Heart right ventricle (tissue), 16 donors: ENCODE data around the gene CRYBG1. TPM values are rescaled to one million over a fixed set of nuclear protein-coding genes. Genes with fewer than 3 reads are reported as not detected.

Experiments used
- ATAC-seq, 8 donors: fragments of 200-7000 bp; cut with Tn5 transposase; one replicate each; pipeline ENCODE4 v1.9.1; 2020; ENCODE audit warnings: mild to moderate bottlenecking in 8 of 8, moderate library complexity in 8 of 8, moderate number of reproducible peaks in 1 of 8
- DNase-seq, 2 donors: peaks; one replicate each; pipeline ENCODE4 v3.0.0-alpha.2; 2020
- H3K27ac ChIP-seq, 10 donors: fragments of 200-600 bp; sonication (generic) in 2 of 10; one replicate each; pipeline versions ENCODE4 v1.5.0 to v1.8.0; 2020 to 2022; ENCODE audit warnings: mild to moderate bottlenecking in 3 of 10
- H3K27me3 ChIP-seq, 7 donors: fragments of 200-600 bp; one replicate each; pipeline ENCODE4 v1.8.0; 2021 to 2022; ENCODE audit warnings: mild to moderate bottlenecking in 2 of 7
- H3K36me3 ChIP-seq, 9 donors: fragments of 200-600 bp; sonication (generic) in 1 of 9; one replicate each; pipeline versions ENCODE4 v1.5.0 to v1.8.0; 2020 to 2022; ENCODE audit warnings: mild to moderate bottlenecking in 2 of 9
- H3K4me1 ChIP-seq, 9 donors: fragments of 200-600 bp; sonication (generic) in 1 of 9; one replicate each; pipeline versions ENCODE4 v1.5.0 to v1.8.0; 2020 to 2022; ENCODE audit warnings: mild to moderate bottlenecking in 4 of 9
- H3K4me3 ChIP-seq, 10 donors: fragments of 200-600 bp; sonication (generic) in 2 of 10; one replicate each; pipeline versions ENCODE4 v1.5.0 to v1.8.0; 2020 to 2022; ENCODE audit warnings: mild to moderate bottlenecking in 7 of 10, moderate library complexity in 2 of 10
- H3K9me3 ChIP-seq, 11 donors: fragments of 200-600 bp in 10 of 11; sonication (generic) in 2 of 11; one replicate each; pipeline versions ENCODE4 v1.5.0 to v1.8.0; 2013 to 2022; ENCODE audit warnings: mild to moderate bottlenecking in 2 of 11, control low read depth in 1 of 11, moderate library complexity in 1 of 11
- WGBS, 2 donors: extraction: QIAGEN DNeasy Blood & Tissue Kit; methylation state at CpG; one replicate each; pipeline ENCODE4 v1.1.7; 2013; ENCODE audit warnings: inconsistent platforms in 1 of 2; 5-methylcytosine and 5-hydroxymethylcytosine counted together
- intact Hi-C, 10 donors: fragments of 100-400 bp; cut with DNase I; formaldehyde crosslinking; loops; one replicate each; pipeline versions ENCODE4 v1.11.1 to v1.14.2; 2022
- polyA plus RNA-seq, 2 donors: library from polyadenylated mRNA; stranded (reverse); fragments of 200-250 nt; gene quantifications; one replicate each; pipeline ENCODE4 v1.2.3, GENCODE V29; 2013
- total RNA-seq, 10 donors: library from RNA; stranded (reverse); fragmentation: NEBNext Ultra II Directional in 3 of 10; extraction: Animal tissue kit (Norgen Biotek cat#: 25700) in 3 of 10; gene quantifications; one replicate each; pipeline versions ENCODE4 v1.2.1 to v1.2.4, GENCODE V29; 2021 to 2023
- TF ChIP-seq, protein P1 (sequence below), 9 donors: fragments of 200-600 bp; sonication (generic) in 2 of 9; IDR thresholded peaks; one replicate each; pipeline versions ENCODE4 v1.5.0 to v1.8.0; 2021 to 2022; ENCODE audit warnings: antibody characterized with exemption in 9 of 9, mild to moderate bottlenecking in 5 of 9, moderate library complexity in 1 of 9
- donor health status: Arrhythmogenic right ventricular cardiomyopathy.
- donor health status: ischemic (EF 13 %, LVEDD 7.1; RV severe dilation, severe dysfunction).
- donor health status: healthy with polysubstance abuse.
- donor health status: DM: no; HTN: yes; CAD: no.
- donor health status: DM: no; HTN: no; CAD: no.
- donor health status: ischemic (EF 25% LVEDD 6.9; RV normal size, moderate dysfunction).
- donor health status: ischemic (EF 25% LVEDD 5.7; RV mildly dilated, moderate dysfunction).
- donor health status: healthy.
- donor health status: DM: yes; HTN: yes; CAD: no.
- donor health status: Ischemic cardiomyopathy.
- donor health status: ischemic (EF 35%, LVEDD 5.7; RV mildly dilated, moderate dysfunction).
- donor health status: nonischemic (EF 11% LVEDD 7.7; RV severe dilation, severe dysfunction).
- donor health status: DM: yes; HTN: yes; CAD: no.
- donor health status: PGD.
- donor health status: ischemic (EF 29% LVEDD 5.4; RV normal size, mild dysfunction).
- donor health status: nonischemic (EF 23%, LVEDD 6.1; RV moderate dilation, normal function).

Gene CRYBG1
- total and polyA plus RNA-seq, 12 donors = 0.64 to 9.4 (median 1.5) TPM

DNA sequence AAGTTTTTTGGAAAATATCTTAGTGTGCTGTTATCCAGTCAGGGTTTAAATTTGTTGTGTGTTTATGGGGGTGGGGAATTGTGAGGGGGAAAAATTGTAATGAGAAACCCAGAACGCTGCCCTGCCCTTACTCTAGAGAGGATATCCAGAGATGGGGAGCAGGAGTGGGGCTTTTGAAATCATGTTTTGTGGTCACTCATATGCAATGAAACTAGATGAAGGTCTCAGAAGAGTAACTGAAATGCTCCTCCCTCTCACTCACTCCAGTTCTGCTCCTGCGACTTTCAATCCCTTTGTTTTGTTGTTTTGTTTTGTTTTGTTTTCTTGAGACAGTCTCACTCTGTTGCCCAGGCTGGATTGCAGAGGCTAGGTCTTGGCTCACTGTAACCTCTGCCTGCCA, 100.0 kb downstream of the CRYBG1 start:
- ATAC-seq (no peak), DNase-seq (no peak)
- H3K4me1 ChIP-seq = no peaks in the 10 kb centered on the region
- TF ChIP-seq, protein P1, sequence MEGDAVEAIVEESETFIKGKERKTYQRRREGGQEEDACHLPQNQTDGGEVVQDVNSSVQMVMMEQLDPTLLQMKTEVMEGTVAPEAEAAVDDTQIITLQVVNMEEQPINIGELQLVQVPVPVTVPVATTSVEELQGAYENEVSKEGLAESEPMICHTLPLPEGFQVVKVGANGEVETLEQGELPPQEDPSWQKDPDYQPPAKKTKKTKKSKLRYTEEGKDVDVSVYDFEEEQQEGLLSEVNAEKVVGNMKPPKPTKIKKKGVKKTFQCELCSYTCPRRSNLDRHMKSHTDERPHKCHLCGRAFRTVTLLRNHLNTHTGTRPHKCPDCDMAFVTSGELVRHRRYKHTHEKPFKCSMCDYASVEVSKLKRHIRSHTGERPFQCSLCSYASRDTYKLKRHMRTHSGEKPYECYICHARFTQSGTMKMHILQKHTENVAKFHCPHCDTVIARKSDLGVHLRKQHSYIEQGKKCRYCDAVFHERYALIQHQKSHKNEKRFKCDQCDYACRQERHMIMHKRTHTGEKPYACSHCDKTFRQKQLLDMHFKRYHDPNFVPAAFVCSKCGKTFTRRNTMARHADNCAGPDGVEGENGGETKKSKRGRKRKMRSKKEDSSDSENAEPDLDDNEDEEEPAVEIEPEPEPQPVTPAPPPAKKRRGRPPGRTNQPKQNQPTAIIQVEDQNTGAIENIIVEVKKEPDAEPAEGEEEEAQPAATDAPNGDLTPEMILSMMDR (IDR thresholded peaks at IDR 0.05) = no peak
- no peaks in the 10 kb centered on the region for H3K9me3 ChIP-seq
- 66 to 82% methylated on average over 2 of the region's 2 CpGs for WGBS, 2 donors
- H3K36me3 ChIP-seq = no peaks in the 10 kb centered on the region
- H3K4me3 ChIP-seq = no peak overlapping the region
- H3K27ac ChIP-seq = no peak overlapping the region
- H3K27me3 ChIP-seq = peaks cover 0 to 9% (median 0%) of the 10 kb centered on the region in 7 donors
- intact Hi-C loops = no loop called here

DNA sequence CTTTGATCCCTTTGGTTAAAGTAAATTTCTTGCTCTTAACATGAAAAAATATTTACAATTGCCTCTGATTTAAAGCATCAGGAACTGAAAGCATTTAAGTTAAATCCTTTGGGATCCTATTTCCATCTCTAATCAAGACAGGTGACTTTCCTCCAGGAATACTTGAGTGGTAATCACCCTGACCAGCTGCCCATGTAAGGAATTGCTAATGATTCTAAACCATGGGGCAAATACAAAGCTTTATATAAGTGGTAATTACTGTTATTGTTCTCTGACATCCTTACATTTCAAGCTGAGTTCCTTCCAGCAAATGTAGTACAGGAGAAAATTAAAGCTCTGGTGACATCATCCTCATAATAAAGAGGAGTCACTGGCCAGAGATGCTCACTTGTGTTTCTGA, 100.6 kb downstream of the CRYBG1 start:
- no peaks in the 10 kb centered on the region for H3K4me1 ChIP-seq
- no peak for DNase-seq
- no peak overlapping the region for H3K4me3 ChIP-seq
- no peaks in the 10 kb centered on the region for H3K36me3 ChIP-seq
- ATAC-seq = no peak
- intact Hi-C loops = no loop called here
- H3K27me3 ChIP-seq = peaks cover 0 to 9% (median 0%) of the 10 kb centered on the region in 7 donors
- no peaks in the 10 kb centered on the region for H3K9me3 ChIP-seq
- H3K27ac ChIP-seq = no peak overlapping the region
- TF ChIP-seq, protein P1 (IDR thresholded peaks at IDR 0.05) = no peak

DNA sequence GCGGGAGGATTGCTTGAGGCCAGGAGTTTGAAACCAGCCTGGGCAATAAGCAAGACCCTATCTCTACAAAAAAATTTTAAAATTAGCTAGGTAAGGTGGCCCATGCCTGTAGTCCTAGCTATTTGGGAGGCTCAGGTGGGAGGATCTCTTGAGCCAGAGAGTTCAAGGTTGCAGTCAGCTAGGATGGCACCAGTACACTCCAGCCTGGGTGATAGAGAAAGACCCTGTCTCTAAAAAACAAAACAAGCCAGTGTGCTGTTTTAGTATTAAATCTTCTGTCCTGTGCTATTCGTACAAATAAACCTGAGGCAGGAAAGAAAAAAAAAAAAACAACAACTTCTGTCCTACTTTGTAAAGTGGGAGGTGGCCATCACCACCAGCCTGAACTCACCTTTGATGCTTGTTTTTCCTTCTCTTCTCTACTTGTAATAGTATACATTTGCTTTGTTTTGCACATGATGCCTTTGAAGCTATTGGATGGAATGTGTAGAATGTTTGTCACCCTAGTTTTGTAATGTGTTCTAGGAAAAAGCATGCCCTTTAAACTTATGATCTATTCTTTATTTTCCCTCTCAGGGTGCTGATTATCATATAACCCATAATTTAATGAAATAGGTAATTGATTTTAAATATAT, 102.5 kb downstream of the CRYBG1 start:
- H3K9me3 ChIP-seq = no peaks in the 10 kb centered on the region
- no peaks in the 10 kb centered on the region for H3K36me3 ChIP-seq
- DNase-seq (no peak), ATAC-seq (no peak)
- H3K27ac ChIP-seq = no peak overlapping the region
- 86 to 90% methylated on average over 2 of the region's 2 CpGs for WGBS, 2 donors
- TF ChIP-seq, protein P1 (IDR thresholded peaks at IDR 0.05) = no peak
- peaks cover 0 to 18% (median 5%) of the 10 kb centered on the region in 7 donors for H3K27me3 ChIP-seq
- intact Hi-C loops = no loop called here
- H3K4me1 ChIP-seq = no peaks in the 10 kb centered on the region
- H3K4me3 ChIP-seq = no peak overlapping the region

DNA sequence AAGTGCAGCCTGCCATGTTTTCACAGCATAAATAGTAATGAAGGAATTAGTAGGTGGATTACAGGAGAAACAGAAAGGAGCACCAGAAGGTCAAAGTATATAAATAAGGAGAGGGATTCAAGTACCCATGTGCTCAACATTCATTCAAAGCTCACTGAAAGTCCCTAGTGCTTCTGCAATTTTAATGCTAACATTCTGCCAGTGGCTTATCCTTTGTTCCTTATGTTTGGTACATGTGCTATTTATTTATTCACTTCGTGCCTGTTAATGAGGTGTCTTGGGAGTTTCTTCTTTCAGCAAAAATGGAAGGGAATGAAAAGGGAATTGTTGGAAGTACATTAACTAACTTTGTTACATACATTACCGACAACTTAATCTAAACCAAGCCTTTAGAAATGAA, 105.7 kb downstream of the CRYBG1 start:
- Histone ChIP-seq H3K9me3 (no peaks in the 10 kb centered on the region), H3K27me3 (peaks cover 0 to 14% (median 6%) of the 10 kb centered on the region in 7 donors), H3K27ac (no peak overlapping the region), H3K36me3 (no peaks in the 10 kb centered on the region), H3K4me3 (no peak overlapping the region), H3K4me1 (no peaks in the 10 kb centered on the region)
- DNase-seq = no peak
- WGBS, 2 donors = 82 to 87% methylated on average over 2 of the region's 2 CpGs
- no peak for ATAC-seq
- intact Hi-C loops = no loop called here
- TF ChIP-seq, protein P1 (IDR thresholded peaks at IDR 0.05) = no peak
